ENCODE measurements around the gene SPAAR.
A peak's percentile ranks its signal among the peaks of the same experiment; 100 is the strongest.
"Not testable (repeated sequence)": the region's sequence is repeated elsewhere in the genome, so short reads cannot be mapped to it uniquely, and the experiment has no call there.

Gene SPAAR, protein sequence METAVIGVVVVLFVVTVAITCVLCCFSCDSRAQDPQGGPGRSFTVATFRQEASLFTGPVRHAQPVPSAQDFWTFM

DNA sequence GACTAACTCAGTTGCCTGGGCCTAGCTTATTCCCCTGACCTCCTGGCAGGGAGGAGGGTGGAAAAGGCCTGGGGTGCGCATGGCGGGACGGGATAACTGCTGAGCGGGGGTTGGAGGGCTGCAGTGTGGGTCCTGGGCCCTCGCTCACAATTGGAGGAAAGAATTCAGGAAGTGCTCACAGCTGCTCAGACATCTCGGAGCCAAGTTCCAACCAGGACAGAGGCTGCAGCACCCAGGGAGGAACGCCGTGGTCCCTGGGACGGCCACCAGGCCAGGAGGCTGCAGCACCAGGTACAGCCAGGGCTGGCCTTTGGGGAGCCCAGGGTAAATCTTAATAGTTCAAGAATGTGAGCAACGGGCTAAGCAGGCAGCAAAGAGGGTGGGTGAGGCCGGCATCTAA, at the start of gene SPAAR:
SPAAR (plus strand) TSS at position 217 of the 400 bp plus-strand sequence. CDS start 974 bp downstream, outside the sequence.
- no peak for DNase-seq

DNA sequence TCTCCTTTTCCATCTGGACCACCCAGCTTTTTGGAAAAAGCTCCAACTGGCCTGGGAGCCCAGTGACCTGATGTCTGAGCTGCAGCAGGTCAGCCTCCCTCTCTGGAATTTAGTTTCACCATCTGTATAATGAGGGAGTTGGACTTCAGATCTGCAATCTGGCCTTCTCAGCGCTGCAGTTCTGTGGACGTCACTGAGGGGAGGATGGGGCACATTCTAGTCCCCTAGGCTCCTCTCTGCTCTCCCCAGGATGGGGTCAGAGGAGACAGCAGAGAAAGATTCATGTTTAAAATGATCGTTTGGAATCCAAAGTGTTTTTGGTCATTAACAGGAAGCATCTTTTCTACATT, 49.3 kb upstream of the SPAAR start:
- no peak for DNase-seq

DNA sequence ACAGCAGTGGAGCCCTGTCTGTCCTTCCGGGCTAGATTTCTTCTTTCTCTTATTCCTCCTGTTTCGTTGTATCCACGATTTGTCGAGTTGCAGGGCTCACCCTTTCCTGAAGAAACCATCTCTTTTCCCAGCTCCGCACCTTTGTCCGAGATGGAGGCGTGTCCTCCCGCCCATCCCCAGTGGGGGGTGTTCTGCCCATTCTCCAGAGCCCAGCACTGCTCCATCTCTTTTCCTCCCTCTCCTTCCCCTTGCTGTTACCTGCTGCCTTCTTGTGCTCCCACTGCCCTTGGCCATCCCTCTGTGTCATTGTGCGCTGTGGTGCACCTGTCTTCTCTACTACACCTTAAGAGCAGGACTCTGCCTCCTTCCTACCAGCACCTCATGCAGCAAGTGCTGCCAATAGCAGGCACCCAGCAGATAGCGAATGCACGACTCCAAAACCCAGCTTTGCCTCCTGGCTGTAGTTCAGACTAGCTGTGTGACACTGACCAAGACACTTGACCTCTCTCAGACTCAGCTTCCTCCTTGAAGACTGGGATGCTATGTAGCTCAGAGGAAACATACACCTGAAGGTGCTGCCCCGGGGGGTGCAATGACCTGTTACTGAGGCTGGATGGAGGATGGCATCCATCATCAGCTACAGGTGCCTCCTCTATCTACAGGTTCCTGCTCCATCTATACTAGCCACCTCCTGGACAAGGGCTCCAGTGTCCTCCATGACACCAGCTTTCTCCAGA, 48.0 kb upstream of the SPAAR start:
- DNase-seq = no peak

- no peak for DNase-seq
These were observed 47.0 kb upstream of the SPAAR start for GRCh38 chr9:35862328-35862727.

DNA sequence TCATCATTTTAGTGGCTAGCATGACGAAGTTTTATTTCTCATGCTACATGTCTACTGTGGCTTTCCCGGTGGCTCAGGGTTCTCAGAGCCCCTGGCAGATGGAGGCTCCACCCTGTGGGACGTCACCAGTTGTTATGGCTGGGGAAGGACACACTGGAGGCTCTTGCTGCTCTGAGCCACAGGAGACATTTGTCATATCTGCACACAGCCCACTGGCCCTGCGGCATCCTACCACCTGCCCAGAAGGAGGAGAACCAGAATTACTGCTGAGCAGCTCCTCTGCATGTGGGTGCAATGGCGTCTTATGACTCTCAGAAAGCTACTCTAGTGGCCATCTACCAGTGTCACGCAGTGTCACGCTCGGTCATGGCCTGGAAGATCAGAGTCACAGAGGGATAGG, 45.7 kb upstream of the SPAAR start:
- DNase-seq = no peak

DNA sequence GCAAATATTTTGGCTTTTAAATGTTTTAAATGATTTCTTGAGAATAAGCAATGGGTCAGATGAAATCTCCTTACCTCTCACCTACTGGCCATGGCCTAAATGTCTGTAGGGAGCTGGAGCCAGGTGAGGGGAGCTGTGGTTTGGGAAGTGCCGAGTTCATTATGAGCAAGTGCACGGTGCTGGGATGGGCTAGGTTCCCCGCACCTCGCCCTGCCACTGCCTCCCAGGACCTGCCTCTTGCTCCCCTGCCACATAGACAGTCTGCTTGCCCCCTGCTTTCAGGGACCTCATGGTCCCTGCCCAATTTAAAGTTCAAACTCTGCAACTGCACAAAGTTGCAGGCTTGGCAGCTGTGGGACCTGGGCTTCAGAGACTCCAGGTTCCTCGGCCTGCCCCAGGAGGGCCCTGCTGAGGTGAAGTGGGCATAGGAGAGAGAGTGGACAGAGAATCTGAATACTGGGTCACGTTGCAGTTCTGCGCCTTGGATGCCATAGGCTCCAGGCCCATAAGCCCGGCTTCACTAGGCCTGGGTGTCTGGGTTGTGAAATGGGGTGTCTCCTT, 44.5 kb upstream of the SPAAR start:
- DNase-seq = no peak

DNA sequence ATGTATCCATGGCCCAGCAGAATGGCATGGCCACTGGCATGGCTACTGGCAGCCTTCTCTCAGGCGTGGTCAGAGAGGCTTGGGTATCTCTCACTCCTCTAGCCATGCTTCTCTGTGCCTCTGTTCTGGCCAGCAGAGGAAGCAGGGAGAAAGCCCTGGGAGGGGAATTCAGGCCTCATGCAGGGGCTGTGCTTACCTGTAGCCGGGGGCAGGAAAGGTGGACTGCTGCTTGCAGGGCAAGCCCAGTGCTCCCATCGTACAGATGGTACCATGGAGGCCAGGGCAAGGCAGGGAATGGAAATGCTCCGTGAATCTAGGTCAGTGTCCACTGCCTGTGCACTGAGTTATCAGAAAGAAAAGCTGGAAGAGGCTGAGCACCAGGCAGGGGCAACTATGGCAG, 41.8 kb upstream of the SPAAR start:
- DNase-seq = no peak

GRCh38 chr9:35868933-35869332, 40.4 kb upstream of the SPAAR start:
- no peak for DNase-seq

DNA sequence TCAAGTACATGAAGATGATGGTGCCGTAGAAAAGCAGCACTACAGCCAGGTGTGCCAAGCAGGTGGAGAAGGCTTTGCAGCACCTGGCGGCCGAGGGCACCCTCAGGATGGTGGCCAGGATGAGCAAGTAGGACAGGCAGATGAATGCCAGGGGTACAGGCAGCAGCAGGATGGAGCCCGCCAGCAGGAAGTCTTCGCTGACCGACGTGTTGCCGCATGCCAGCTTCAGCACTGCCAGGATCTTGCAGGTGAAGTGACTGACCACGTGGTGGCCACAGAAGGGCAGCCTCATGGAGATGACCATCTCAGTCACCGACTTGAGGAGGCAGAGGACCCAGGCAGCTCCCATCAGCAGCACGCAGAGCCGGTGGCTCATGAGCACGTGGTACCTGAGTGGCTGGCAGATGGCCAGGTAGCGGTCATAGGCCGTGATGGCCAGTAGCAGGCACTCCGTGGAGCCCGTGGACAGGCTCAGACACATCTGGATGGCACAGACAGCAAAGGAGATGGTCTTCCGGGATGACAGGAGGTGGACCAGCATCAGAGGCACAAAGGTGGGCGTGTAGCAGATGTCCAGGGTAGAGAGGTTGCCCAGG, 39.6 kb upstream of the SPAAR start:
- no peak for DNase-seq

DNA sequence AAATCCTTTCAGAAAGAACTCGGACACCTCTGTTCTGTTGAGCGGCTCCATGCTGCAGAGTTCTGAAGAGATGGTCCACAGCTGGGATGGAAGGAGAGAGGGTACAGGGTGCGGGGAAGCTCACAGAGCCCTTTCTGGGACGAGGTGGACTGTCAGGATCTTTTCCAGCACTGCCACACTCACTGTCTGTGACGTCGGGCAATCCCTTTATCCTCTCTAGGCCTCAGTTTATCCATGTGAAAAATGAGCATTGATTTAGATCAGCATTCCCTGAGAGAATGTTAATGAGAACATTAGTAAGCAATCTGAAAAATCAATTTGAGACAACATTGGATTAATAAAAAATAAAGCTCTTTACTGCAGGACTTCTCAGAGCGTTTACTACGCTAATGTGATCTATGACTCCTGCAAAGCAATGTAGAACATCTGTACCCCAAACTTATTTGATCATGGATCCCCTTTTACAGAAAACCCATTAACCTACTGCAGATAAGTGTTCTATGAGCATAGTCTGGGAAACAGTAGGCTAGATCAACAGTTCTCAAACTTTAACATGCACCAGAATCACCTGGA, 38.9 kb upstream of the SPAAR start, which contains the start of gene OR13J1:
OR13J1 (minus strand) TSS at position 51 of the 573 bp plus-strand sequence; CDS start at position 51, 0 bp downstream.
- DNase-seq = no peak

- no peak for DNase-seq
These were observed 37.7 kb upstream of the SPAAR start for GRCh38 chr9:35871545-35871944.

DNA sequence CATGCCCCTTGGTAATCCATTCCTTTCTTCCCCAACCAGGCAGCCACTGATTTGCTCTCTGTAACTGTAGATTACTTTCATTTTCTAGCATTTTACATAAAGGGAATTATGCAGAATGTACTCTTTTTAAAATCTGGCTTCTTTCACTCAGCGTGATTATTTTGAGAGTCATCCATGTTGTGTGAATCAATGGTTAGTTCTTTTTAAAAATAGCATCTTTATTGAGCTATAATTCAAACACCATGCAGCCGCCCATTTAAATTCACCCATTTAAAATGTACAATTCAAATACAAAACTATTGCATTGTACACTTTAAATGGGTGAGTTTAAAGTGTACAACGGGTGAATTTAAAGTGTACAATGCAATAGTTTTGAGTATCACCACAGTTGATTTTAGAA, 36.8 kb upstream of the SPAAR start:
- DNase-seq = no peak

- peak; percentile 73 for DNase-seq
These were observed 26.9 kb upstream of the SPAAR start for GRCh38 chr9:35882263-35882848.

GRCh38 chr9:35882996-35883395, 26.3 kb upstream of the SPAAR start:
- no peak for DNase-seq

- not testable (repeated sequence) for DNase-seq
These were observed 24.4 kb upstream of the SPAAR start for GRCh38 chr9:35884908-35885307.

- no peak for DNase-seq
These were observed 17.6 kb upstream of the SPAAR start for GRCh38 chr9:35891646-35892045.

DNA sequence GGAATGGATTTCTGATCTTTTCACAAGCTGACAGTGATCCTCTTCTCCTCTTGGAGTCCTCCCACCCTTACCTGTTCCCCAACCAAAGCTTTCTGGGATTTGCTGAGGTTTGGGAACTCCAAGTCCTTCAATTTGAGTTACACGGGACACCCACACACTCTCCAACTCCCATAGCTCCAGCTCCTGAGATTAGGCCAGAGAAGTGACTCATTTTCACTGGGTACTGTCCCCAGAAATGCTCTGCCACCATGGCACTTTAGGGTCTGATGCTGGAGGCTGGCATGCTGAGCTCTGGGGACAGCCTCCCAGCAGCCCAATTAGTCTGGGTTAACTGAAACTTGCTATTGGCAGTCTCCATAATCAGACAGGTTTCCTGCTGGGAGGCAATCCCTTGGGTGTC, 17.2 kb upstream of the SPAAR start:
- DNase-seq = no peak

DNA sequence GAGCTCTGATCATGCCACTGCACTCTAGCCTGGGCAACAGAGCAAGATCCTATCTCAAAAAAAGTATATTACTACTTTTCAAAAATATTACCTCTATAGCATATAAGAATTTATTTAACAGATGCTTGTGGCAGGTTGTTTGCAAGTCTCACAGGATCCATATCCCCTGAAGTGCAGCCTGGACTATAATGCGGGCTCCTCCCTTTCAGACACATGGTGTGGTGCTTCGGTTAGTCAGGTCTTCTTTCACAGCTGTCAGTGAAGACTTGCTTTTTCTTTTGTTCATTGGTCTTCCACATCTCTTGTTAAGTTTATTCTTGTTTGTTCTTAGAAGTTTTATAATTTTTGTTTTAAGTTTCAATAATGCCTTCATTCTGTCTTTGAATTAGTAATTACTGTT, 12.7 kb upstream of the SPAAR start:
- DNase-seq = no peak

DNA sequence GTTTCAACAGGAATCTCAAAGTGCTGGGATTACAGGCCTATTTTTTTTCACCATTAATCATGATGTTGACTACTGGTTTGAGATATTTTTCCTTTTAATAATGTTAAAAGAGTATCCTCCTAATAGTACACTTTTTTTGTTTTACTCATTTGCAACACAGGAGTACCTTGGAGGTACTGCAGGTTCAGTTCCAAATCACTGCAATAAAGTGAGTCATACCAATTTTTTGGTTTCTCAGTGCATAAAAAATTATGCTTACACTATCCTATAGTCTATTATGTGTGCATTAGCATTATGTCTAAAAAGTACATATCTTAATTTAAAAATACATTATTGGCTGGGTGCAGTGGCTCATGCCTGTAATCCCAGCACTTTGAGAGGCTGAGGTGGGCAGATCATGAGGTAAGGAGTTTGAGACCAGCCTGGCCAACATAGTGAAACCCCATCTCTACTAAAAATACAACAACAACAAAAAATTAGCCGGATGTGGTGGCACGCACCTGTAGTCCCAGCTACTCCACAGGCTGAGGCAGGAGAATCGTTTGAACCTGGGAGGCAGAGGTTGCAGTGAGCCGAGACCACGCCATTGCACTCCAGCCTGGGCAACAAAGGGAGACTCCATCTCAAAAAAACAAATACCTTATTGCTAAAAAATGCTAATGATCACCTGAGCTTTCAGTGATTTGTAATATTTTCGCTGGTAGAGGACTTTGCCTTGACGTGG, 11.8 kb upstream of the SPAAR start:
- DNase-seq = not testable (repeated sequence)

DNA sequence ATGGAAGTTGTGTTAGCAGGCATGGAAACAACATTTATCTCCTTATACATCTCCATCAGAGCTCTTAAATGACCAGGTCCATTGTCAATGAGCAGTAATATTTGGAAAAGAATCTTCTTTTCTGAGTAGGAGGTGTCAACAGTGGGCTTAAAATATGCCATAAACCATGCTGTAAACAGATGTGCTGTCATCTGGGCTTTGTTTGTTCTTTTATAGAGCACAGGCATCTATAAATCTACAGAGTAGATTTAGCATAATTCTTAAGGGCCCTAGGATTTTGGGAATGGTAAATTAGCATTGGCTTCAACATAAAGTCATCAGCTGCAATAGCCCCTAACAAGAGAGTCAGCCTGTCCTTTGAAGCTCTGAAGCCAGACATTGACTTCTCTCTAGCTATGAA, 11.0 kb upstream of the SPAAR start:
- no peak for DNase-seq

GRCh38 chr9:35899021-35899420, 10.3 kb upstream of the SPAAR start:
- no peak for DNase-seq

- peak; percentile 65 for DNase-seq
These were observed 6.2 kb upstream of the SPAAR start for GRCh38 chr9:35903049-35903448.

- DNase-seq = no peak
These were observed 5.0 kb upstream of the SPAAR start for GRCh38 chr9:35904338-35904737.

Data from activated CD4-positive, alpha-beta T cell treated with anti-CD3 and anti-CD28 coated beads, Interleukin-10, Interleukin-2, amounts not matched to agents 100 ng/mL and 50 ng/mL, durations not matched to agents 16 hours and 8 hours (primary cell).